ENCODE data around the gene SLC12A3.

SLC12A3 gene

DNA sequence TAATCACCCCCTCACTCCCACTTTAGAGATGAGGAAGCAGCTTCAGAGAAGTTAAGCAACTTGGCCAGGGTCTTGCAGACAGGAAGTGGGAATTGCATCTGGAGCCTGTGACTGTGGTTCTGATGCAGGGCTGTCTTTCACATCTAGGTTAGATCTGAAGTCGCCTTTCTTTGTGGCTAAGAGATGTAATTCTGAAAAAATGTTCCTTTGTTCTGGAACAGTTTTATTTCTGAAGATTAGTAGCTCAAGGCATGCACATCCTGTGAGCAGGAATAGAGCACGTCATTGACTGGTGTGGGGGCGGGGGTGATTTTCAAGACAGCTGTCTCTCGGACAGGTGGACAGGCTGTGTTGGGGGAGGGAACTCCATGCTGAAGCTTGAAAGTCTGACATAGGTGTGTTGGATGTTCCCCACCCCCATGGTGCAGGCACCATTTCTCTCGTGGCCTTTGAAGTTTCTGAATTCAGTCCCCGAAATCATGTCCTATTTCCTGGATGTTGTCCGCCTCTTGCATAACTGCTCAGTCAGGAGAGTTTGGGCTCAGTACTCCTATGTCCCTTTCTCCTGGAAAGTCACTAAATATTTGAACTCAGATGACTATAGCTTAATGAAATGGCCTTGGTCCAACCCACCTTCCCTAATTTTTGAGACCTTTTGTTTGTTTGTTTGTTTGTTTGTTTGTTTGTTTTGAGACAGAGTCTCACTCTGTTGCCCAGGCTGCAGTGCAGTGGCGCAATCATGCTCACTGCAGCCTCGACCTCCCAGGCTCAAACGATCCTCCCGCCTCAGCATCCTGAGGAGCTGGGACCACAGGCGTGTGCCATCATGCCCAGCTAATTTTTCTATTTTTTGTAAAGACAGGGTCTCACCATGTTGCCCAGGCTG, 45.9 kb downstream of the SLC12A3 start:
- no peak overlapping the region for H3K4me3 ChIP-seq (ENCODE audit: low read depth, low read length)
- DNase-seq (ENCODE audit: low read depth), result no peak
- no peak for TF ChIP-seq CTCF (IDR thresholded peaks at IDR 0.05; ENCODE audit: low read depth, low read length, missing control alignments)

GRCh38 chr16:56911771-56912571, 47.0 kb downstream of the SLC12A3 start:
- no peak for DNase-seq (ENCODE audit: low read depth)
- H3K4me3 ChIP-seq (ENCODE audit: low read depth, low read length), result no peak overlapping the region

GRCh38 chr16:56912746-56913708, 48.0 kb downstream of the SLC12A3 start:
- TF ChIP-seq CTCF (IDR thresholded peaks at IDR 0.05; ENCODE audit: low read depth, low read length, missing control alignments), result no peak
- no peak for DNase-seq (ENCODE audit: low read depth)
- no peak overlapping the region for H3K4me3 ChIP-seq (ENCODE audit: low read depth, low read length)

More at GRCh38 chr16:56911771-56912571, 47.0 kb downstream of the SLC12A3 start:
- TF ChIP-seq CTCF (IDR thresholded peaks at IDR 0.05; ENCODE audit: low read depth, low read length, missing control alignments), result no peak

DNA sequence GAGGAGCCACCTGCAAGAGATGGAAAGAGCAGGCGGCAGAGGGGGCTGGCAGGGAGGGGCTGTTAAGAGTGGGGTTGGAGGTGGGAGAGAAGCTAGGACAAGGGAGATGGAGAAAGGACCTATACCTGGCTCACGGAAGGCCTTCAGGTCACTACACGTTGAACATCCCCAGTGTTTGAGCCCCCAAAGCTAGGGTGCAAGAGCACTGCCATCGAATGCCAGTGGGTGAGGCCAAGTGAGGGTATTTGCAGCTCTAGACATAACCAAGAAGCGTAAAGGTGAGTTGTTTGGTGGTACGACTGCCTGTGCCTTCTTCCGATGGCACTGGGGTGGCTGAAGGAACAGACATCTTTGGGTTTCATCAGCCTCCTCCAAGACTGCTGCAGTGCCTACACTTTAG, 49.9 kb downstream of the SLC12A3 start:
- no peak overlapping the region for H3K4me3 ChIP-seq (ENCODE audit: low read depth, low read length)
- DNase-seq (ENCODE audit: low read depth), result no peak
- TF ChIP-seq CTCF (IDR thresholded peaks at IDR 0.05; ENCODE audit: low read depth, low read length, missing control alignments), result no peak

DNA sequence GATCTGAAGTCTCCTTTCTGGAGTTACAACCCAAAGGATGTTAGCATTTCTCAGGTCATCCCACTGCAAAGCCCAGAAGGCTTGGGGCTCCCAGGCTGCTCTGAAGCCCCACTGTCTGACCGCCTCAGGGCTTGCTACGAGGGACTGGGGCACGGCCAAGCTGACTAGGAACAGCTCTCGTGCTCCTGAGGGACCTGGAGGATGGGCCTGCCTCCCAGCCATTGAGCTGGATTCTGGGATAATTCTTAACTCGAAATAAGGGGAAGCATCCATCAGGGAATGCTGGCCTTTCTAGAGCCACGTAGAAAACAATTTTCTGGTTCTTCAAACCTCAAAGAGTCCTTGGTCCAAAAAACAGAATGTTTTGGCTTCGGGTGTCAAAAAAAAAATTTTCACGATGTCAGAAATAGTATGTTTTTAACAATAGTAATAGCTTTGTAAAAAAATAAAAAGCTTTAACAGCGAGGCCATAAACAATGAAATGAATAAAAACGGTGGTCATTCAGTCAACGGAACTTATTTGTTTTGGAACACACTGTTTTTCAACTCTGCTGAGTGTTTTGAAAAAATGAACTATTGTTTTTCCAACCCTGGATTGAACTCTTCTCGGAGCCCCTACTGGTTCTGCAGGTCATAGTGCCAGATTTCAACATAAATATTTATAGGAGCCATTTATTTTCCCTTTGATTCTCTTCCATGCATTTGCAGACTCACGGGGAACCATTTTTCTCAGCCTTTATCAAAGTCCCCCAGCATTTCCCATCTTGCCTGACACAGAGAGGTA, 50.5 kb downstream of the SLC12A3 start:
- no peak overlapping the region for H3K4me3 ChIP-seq (ENCODE audit: low read depth, low read length)
- no peak for TF ChIP-seq CTCF (IDR thresholded peaks at IDR 0.05; ENCODE audit: low read depth, low read length, missing control alignments)
- DNase-seq (ENCODE audit: low read depth), result no peak
